Stimulated activated CD4-positive, alpha-beta T cell treated with anti-CD3 and anti-CD28 coated beads, TNF-alpha, amount 100 ng/mL, for 48 hours (primary cell): ENCODE results near the gene MAGIX.
"Not testable (repeated sequence)": the region's sequence is repeated elsewhere in the genome, so short reads cannot be mapped to it uniquely, and the experiment has no call there.

ENCODE experiments used
- DNase-seq, 3 donors: peaks; one replicate each; pipeline ENCODE4 v3.0.0-alpha.2; 2020; ENCODE audit warnings: low read depth in 3 of 3

Gene MAGIX

GRCh38 chrX:49162620-49163019 lies at the start of gene MAGIX:
MAGIX (plus strand) TSS chrX:49162758; CDS start chrX:49162890, 132 bp downstream.
- DNase-seq = no peak

- DNase-seq = no peak
Observed at GRCh38 chrX:49116076-49116475, 46.5 kb upstream of the MAGIX start.

- no peak for DNase-seq
Observed at GRCh38 chrX:49116716-49117115, 45.8 kb upstream of the MAGIX start.

- DNase-seq = no peak
Observed at GRCh38 chrX:49117581-49117980, 45.0 kb upstream of the MAGIX start.

- no peak for DNase-seq
Observed at GRCh38 chrX:49120091-49120490, 42.5 kb upstream of the MAGIX start.

- no peak for DNase-seq
Observed at GRCh38 chrX:49122499-49122898, 40.1 kb upstream of the MAGIX start.

- not testable (repeated sequence) for DNase-seq
Observed at GRCh38 chrX:49127742-49128258, 34.8 kb upstream of the MAGIX start.

- DNase-seq = no peak
Observed at GRCh38 chrX:49129427-49129826, 33.1 kb upstream of the MAGIX start.

GRCh38 chrX:49132275-49132674 lies 30.3 kb upstream of the MAGIX start:
- not testable (repeated sequence) for DNase-seq

- DNase-seq = no peak
Observed at GRCh38 chrX:49133759-49134158, 28.8 kb upstream of the MAGIX start.

- no peak for DNase-seq
Observed at GRCh38 chrX:49137492-49137891, 25.1 kb upstream of the MAGIX start.

- DNase-seq = no peak
Observed at GRCh38 chrX:49139713-49140112, 22.8 kb upstream of the MAGIX start.

GRCh38 chrX:49142264-49142663 lies 20.3 kb upstream of the MAGIX start:
- not testable (repeated sequence) for DNase-seq

GRCh38 chrX:49143154-49143553 lies 19.4 kb upstream of the MAGIX start:
- not testable (repeated sequence) for DNase-seq

GRCh38 chrX:49147282-49147681 lies 15.3 kb upstream of the MAGIX start:
- DNase-seq = no peak

- DNase-seq = no peak
Observed at GRCh38 chrX:49147936-49148335, 14.6 kb upstream of the MAGIX start.

- DNase-seq = not testable (repeated sequence)
Observed at GRCh38 chrX:49148390-49149100, 14.0 kb upstream of the MAGIX start.

- DNase-seq = not testable (repeated sequence)
Observed at GRCh38 chrX:49149291-49149690, 13.3 kb upstream of the MAGIX start.

- DNase-seq = no peak
Observed at GRCh38 chrX:49153467-49153866, 9.1 kb upstream of the MAGIX start.

- DNase-seq = peak in 1 of 3 donors; percentile 24
Observed at GRCh38 chrX:49155243-49155899, 7.2 kb upstream of the MAGIX start.

- DNase-seq = peak; percentile 55 to 71 (median 70)
Observed at GRCh38 chrX:49155900-49156837, 6.4 kb upstream of the MAGIX start.

GRCh38 chrX:49157194-49157593 lies 5.4 kb upstream of the MAGIX start:
- DNase-seq = no peak
